GM21717 (cell line): ENCODE data around the gene PROSER3.

ENCODE experiments used
- ATAC-seq: cut with Tn5 transposase; IDR thresholded peaks from one replicate; pipeline ENCODE4 v1.9.1; 2021; ENCODE audit warnings: mild to moderate bottlenecking, moderate library complexity; ENCODE audit not compliant: unreplicated experiment

The PROSER3 gene

DNA sequence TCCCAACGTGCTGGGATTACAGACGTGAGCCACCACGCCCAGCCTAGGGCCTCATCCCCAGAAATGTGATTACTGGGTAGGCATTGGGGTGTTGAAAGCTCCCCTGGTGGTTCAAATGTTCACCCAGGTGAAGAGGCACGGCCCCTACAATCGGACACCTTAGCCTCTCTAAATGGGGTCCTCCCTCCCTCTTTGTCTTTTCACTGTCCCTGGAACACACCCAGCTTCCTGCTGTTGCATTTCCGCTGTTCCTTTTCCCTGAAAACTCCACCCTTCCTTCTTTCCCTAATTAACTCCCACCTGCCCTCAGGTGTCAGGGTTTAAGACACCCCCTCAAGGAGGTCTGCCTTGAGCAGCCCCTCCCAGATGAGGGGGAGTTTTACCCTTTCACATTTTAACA is 58.3 kb downstream of the PROSER3 start:
- no peak for ATAC-seq

DNA sequence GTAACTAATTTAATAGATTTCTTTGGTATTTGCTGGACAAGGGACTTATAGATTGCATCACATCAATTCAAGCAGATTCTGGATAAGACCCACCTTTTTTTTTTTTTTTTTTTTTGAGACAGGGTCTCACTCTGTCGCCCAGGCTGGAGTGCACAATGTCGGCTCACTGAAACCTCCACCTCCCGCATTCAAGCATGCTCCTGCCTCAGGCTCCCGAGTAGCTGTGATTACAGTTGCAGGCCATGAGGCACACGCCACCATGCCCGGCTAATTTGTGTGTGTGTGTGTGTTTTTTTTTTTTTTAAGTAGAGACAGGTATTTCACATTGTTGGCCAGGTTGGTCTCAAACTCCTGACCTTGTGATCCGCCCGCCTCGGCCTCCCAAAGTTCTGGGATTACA is 58.9 kb downstream of the PROSER3 start:
- ATAC-seq = no peak

DNA sequence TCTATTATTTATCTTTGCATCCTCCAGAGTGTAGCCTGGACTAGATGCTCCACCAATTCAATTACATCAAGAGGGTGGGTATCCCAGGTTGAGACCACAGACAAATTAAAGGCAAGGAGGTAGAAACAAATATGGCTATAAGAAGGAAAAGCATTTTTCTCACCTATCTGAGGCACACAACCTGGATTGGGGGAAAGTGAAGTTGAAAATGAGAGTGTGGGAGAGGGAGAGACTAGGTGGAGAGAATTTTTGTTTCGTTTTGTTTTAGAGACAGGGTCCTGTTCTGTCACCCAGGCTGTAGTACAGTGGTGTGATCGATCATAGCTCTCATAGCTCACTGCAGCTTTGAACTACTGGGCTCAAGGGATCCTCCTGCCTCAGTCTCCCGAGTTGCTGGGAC is 60.5 kb downstream of the PROSER3 start:
- no peak for ATAC-seq
